Fibroblast of lung (primary cell): ENCODE measurements around the gene CALHM1. TPM values are rescaled to one million over a fixed set of nuclear protein-coding genes. Genes with fewer than 3 reads are reported as not detected.

Experiments used
- DNase-seq, 2 donors: peaks; one replicate each; pipeline versions ENCODE4 v3.0.0 to v3.0.0-alpha.2; 2010; ENCODE audit warnings: low read depth in 2 of 2
- H2AFZ ChIP-seq: 2 replicates; pipeline ENCODE4 v1.5.1; 2012; ENCODE audit warnings: low read length, control low read depth, inconsistent platforms
- H3K27ac ChIP-seq: 2 replicates; pipeline ENCODE4 v1.5.1; 2011; ENCODE audit warnings: low read length, control low read depth; ENCODE audit not compliant: insufficient read depth
- H3K27me3 ChIP-seq: 2 replicates; pipeline ENCODE4 v1.5.1; 2011; ENCODE audit warnings: mild to moderate bottlenecking, low read length; ENCODE audit not compliant: control insufficient read depth, insufficient read depth
- H3K36me3 ChIP-seq: 2 replicates; pipeline ENCODE4 v1.5.1; 2011; ENCODE audit warnings: low read length; ENCODE audit not compliant: control insufficient read depth, insufficient read depth
- H3K4me1 ChIP-seq: 2 replicates; pipeline ENCODE4 v1.5.1; 2011; ENCODE audit warnings: low read length; ENCODE audit not compliant: control insufficient read depth, insufficient read depth; ENCODE audit errors: extremely low read depth
- H3K4me2 ChIP-seq: 2 replicates; pipeline ENCODE4 v1.5.1; 2011; ENCODE audit warnings: low read length, control low read depth; ENCODE audit not compliant: insufficient read depth; ENCODE audit errors: extremely low read depth
- H3K4me3 ChIP-seq, 4 experiments: fragments of 200-600 bp in 1 of 4; sonication (generic) in 1 of 4; replicated peaks in 1 of 4; 2 replicates each; pipeline ENCODE4 v1.5.1; 2011 to 2016; ENCODE audit warnings: low read length in 4 of 4, low read depth in 3 of 4, mild to moderate bottlenecking in 3 of 4, control low read depth in 2 of 4, inconsistent platforms in 1 of 4, mixed read lengths in 1 of 4; ENCODE audit not compliant: insufficient read depth in 1 of 4; ENCODE audit errors: control extremely low read depth in 1 of 4
- H3K79me2 ChIP-seq: 2 replicates; pipeline ENCODE4 v1.5.1; 2012; ENCODE audit warnings: mild to moderate bottlenecking, low read length, inconsistent platforms; ENCODE audit not compliant: control insufficient read depth, insufficient read depth
- H3K9ac ChIP-seq: 2 replicates; pipeline ENCODE4 v1.5.1; 2011; ENCODE audit warnings: mild to moderate bottlenecking, low read length, control low read depth; ENCODE audit not compliant: insufficient read depth
- H3K9me3 ChIP-seq: 2 replicates; pipeline ENCODE4 v1.5.1; 2012; ENCODE audit warnings: low read depth, low read length; ENCODE audit not compliant: control insufficient read depth, insufficient read depth
- H4K20me1 ChIP-seq: 2 replicates; pipeline ENCODE4 v1.5.1; 2011; ENCODE audit warnings: low read length; ENCODE audit not compliant: control insufficient read depth, insufficient read depth; ENCODE audit errors: extremely low read depth
- CTCF ChIP-seq, 2 donors: IDR thresholded peaks in 1 of 2; conservative IDR thresholded peaks in 1 of 2; 1 replicate in 1 of 2; 2 replicates in 1 of 2; pipeline ENCODE4 v1.5.1; 2011 to 2012; ENCODE audit warnings: low read length in 2 of 2, control low read depth in 1 of 2, inconsistent platforms in 1 of 2, low read depth in 1 of 2, mild to moderate bottlenecking in 1 of 2
- EZH2 ChIP-seq: IDR thresholded peaks from 2 replicates; pipeline ENCODE4 v1.5.1; 2012; ENCODE audit warnings: low read length, control low read depth, mild to moderate bottlenecking; ENCODE audit errors: missing control alignments
- polyA plus RNA-seq, 2 donors: library from polyadenylated mRNA; depleted of rRNA in 1 of 2; stranded (reverse) in 1 of 2; unstranded in 1 of 2; fragments of >200 nt; gene quantifications; 2 replicates each; pipeline ENCODE4 v1.2.1, GENCODE V29; 2011 to 2012; ENCODE audit warnings: missing spikeins in 1 of 2
- total RNA-seq: library from RNA; depleted of rRNA; stranded (reverse); fragments of >200 nt; gene quantifications from 2 replicates; pipeline ENCODE4 v1.2.1, GENCODE V29; 2014

The CALHM1 gene
- total and polyA plus RNA-seq, 2 donors (not counting 1 experiment from before 2014, with no cell fraction given), result not detected

- Histone ChIP-seq H3K4me2 (no peak overlapping the region), H3K4me3 (no peak overlapping the region), H2AFZ (no peak overlapping the region), H3K36me3 (no peaks in the 10 kb centered on the region), H3K4me1 (peaks cover 18% of the 10 kb centered on the region), H4K20me1 (no peaks in the 10 kb centered on the region), H3K9me3 (no peaks in the 10 kb centered on the region), H3K27me3 (peaks cover 50% of the 10 kb centered on the region), H3K79me2 (no peaks in the 10 kb centered on the region), H3K9ac (no peak overlapping the region), H3K27ac (no peak overlapping the region)
- TF ChIP-seq CTCF (conservative IDR thresholded peaks at IDR 0.05 in 1 of 2, IDR thresholded peaks at IDR 0.05 in 1 of 2; ENCODE audit: low read depth in 1 of 2, low read length in 2 of 2), result no peak
- no peak for TF ChIP-seq EZH2
- no peak for DNase-seq
These were observed 36.6 kb upstream of the CALHM1 start for GRCh38 chr10:103495321-103495720.

- H3K9me3 ChIP-seq, result no peaks in the 10 kb centered on the region
- H3K27me3 ChIP-seq, result peaks cover 44% of the 10 kb centered on the region
- H4K20me1 ChIP-seq, result no peaks in the 10 kb centered on the region
- H3K4me1 ChIP-seq, result peaks cover 18% of the 10 kb centered on the region
- peak overlapping the region; percentile 13 for H3K9ac ChIP-seq
- TF ChIP-seq EZH2 (peak; percentile 90), CTCF (conservative IDR thresholded peaks at IDR 0.05 in 1 of 2, IDR thresholded peaks at IDR 0.05 in 1 of 2; ENCODE audit: low read depth in 1 of 2, low read length in 2 of 2) (no peak)
- H3K4me3 ChIP-seq, result peak overlapping the region in 3 of 4 experiments; percentile 10 to 47 (median 26)
- no peaks in the 10 kb centered on the region for H3K79me2 ChIP-seq
- H2AFZ ChIP-seq, result no peak overlapping the region
- no peak overlapping the region for H3K27ac ChIP-seq
- peak overlapping the region; percentile 76 for H3K4me2 ChIP-seq
- no peak for DNase-seq
- no peaks in the 10 kb centered on the region for H3K36me3 ChIP-seq
These were observed 35.5 kb upstream of the CALHM1 start for GRCh38 chr10:103493916-103494877.

- no peaks in the 10 kb centered on the region for H3K36me3 ChIP-seq
- H4K20me1 ChIP-seq, result no peaks in the 10 kb centered on the region
- H3K9ac ChIP-seq, result peak within 1 kb of the TSS; percentile 13
- H3K9me3 ChIP-seq, result no peaks in the 10 kb centered on the region
- peak within 1 kb of the TSS in 3 of 4 experiments; percentile 10 to 47 (median 26) for H3K4me3 ChIP-seq
- no peak within 1 kb of the TSS for H3K27ac ChIP-seq
- H3K79me2 ChIP-seq, result no peaks in the 10 kb centered on the region
- peaks cover 38% of the 10 kb centered on the region for H3K27me3 ChIP-seq
- no peak within 1 kb of the TSS for H2AFZ ChIP-seq
- TF ChIP-seq CTCF (conservative IDR thresholded peaks at IDR 0.05 in 1 of 2, IDR thresholded peaks at IDR 0.05 in 1 of 2; ENCODE audit: low read depth in 1 of 2, low read length in 2 of 2), result no peak
- no peak for TF ChIP-seq EZH2
- H3K4me1 ChIP-seq, result peaks cover 18% of the 10 kb centered on the region
- peak within 1 kb of the TSS; percentile 76 for H3K4me2 ChIP-seq
- no peak for DNase-seq
These were observed 34.7 kb upstream of the CALHM1 start, which contains the start of gene NEURL1 for GRCh38 chr10:103493362-103493915. NEURL1 (plus strand) TSS chr10:103493705; CDS start chr10:103494388, 683 bp downstream.
